ENCODE results near the gene VEZT. TPM values are rescaled to one million over a fixed set of nuclear protein-coding genes. Genes with fewer than 3 reads are reported as not detected.
"Not testable (repeated sequence)": the region's sequence is repeated elsewhere in the genome, so short reads cannot be mapped to it uniquely, and the experiment has no call there.

The VEZT gene
- polyA plus RNA-seq, 1 of the 3 experiments (the other 2 are of a cell fraction), result 41.2 TPM

- H3K27ac ChIP-seq (ENCODE audit: low read depth in 2 of 2, low read length in 1 of 2), result no peak overlapping the region
- H3K4me1 ChIP-seq (ENCODE audit: control insufficient read depth in 1 of 2, insufficient read depth in 2 of 2, low read depth in 1 of 2, low read length in 1 of 2), result no peaks in the 10 kb centered on the region; a peak in 1 of 4 replicates
- ChIA-PET POLR2A (no interaction called here), CTCF (no interaction called here)
- H3K4me2 ChIP-seq, result no peak overlapping the region
- WGBS (ENCODE audit: low lambda C conversion rate), result 83% methylated on average over 1 of the region's 1 CpG
- H3K9me3 ChIP-seq, result no peaks in the 10 kb centered on the region
- no peaks in the 10 kb centered on the region for H3K27me3 ChIP-seq (ENCODE audit: insufficient read depth)
- peaks cover 0 to 37% of the 10 kb centered on the region in 2 experiments for H3K36me3 ChIP-seq (replicated peaks in 1 of 2; ENCODE audit: control insufficient read depth in 1 of 2, insufficient read depth in 2 of 2, low read length in 1 of 2)
- no peaks in the 10 kb centered on the region for H3F3A ChIP-seq (replicated peaks; ENCODE audit: insufficient read depth)
- no peak overlapping the region for H3K9ac ChIP-seq
- no peaks in the 10 kb centered on the region for H3K9me2 ChIP-seq
- H3K4me3 ChIP-seq (ENCODE audit: low read depth in 2 of 2, low read length in 1 of 2), result no peak overlapping the region
- peak; percentile 51 for DNase-seq
- peaks cover 85% of the 10 kb centered on the region for H3K79me2 ChIP-seq (ENCODE audit: insufficient read depth)
- H4K20me1 ChIP-seq (ENCODE audit: insufficient read depth), result peaks cover 12% of the 10 kb centered on the region
- TF ChIP-seq CHD2 (IDR thresholded peaks at IDR 0.05; ENCODE audit: low read length, partially characterized antibody) (no peak), GATA2 (CRISPR knock-in tag; IDR thresholded peaks at IDR 0.05) (0 out of 2 replicates have a peak, but pooled peaks have one; percentile 16), TEAD4 (IDR thresholded peaks at IDR 0.05; ENCODE audit: borderline replicate concordance, insufficient read depth) (no peak), GABPA (IDR thresholded peaks at IDR 0.05; ENCODE audit: low read depth) (no peak)
- H2AFZ ChIP-seq (ENCODE audit: low read depth), result no peak overlapping the region
Observed at GRCh38 chr12:95237315-95237714, 19.7 kb downstream of the VEZT start.

- H4K20me1 ChIP-seq (ENCODE audit: insufficient read depth), result peaks cover 12% of the 10 kb centered on the region
- H3K9me3 ChIP-seq, result no peaks in the 10 kb centered on the region
- no peak for DNase-seq
- H3K4me2 ChIP-seq, result no peak overlapping the region
- H3K27me3 ChIP-seq (ENCODE audit: insufficient read depth), result no peaks in the 10 kb centered on the region
- H3K4me3 ChIP-seq (ENCODE audit: low read depth in 2 of 2, low read length in 1 of 2), result no peak overlapping the region
- H3K9ac ChIP-seq, result no peak overlapping the region
- H3K4me1 ChIP-seq (ENCODE audit: control insufficient read depth in 1 of 2, insufficient read depth in 2 of 2, low read depth in 1 of 2, low read length in 1 of 2), result no peaks in the 10 kb centered on the region; a peak in 1 of 4 replicates
- peaks cover 85% of the 10 kb centered on the region for H3K79me2 ChIP-seq (ENCODE audit: insufficient read depth)
- H2AFZ ChIP-seq (ENCODE audit: low read depth), result no peak overlapping the region
- 93% methylated on average over 1 of the region's 1 CpG for WGBS (ENCODE audit: low lambda C conversion rate)
- H3K9me2 ChIP-seq, result no peaks in the 10 kb centered on the region
- ChIA-PET POLR2A (no interaction called here), CTCF (no interaction called here)
- no peak overlapping the region for H3K27ac ChIP-seq (ENCODE audit: low read depth in 2 of 2, low read length in 1 of 2)
- peaks cover 0 to 43% of the 10 kb centered on the region in 2 experiments for H3K36me3 ChIP-seq (replicated peaks in 1 of 2; ENCODE audit: control insufficient read depth in 1 of 2, insufficient read depth in 2 of 2, low read length in 1 of 2)
- H3F3A ChIP-seq (replicated peaks; ENCODE audit: insufficient read depth), result no peaks in the 10 kb centered on the region
- no peak for TF ChIP-seq NRF1 (IDR thresholded peaks at IDR 0.05; ENCODE audit: low read depth, low read length)
Observed at GRCh38 chr12:95238150-95238549, 20.5 kb downstream of the VEZT start.

GRCh38 chr12:95239216-95239615 lies 21.6 kb downstream of the VEZT start:
- POLR2A ChIA-PET, result no interaction called here

GRCh38 chr12:95239835-95240234 lies 22.2 kb downstream of the VEZT start:
- H3K9me3 ChIP-seq; H3K4me2 ChIP-seq; H3K27me3 ChIP-seq (ENCODE audit: insufficient read depth); H3K27ac ChIP-seq (ENCODE audit: low read depth in 2 of 2, low read length in 1 of 2); CTCF ChIA-PET; H3K4me1 ChIP-seq (ENCODE audit: control insufficient read depth in 1 of 2, insufficient read depth in 2 of 2, low read depth in 1 of 2, low read length in 1 of 2); H3K9ac ChIP-seq; H3K9me2 ChIP-seq; H3F3A ChIP-seq (replicated peaks; ENCODE audit: insufficient read depth); H3K4me3 ChIP-seq (ENCODE audit: low read depth in 2 of 2, low read length in 1 of 2); H2AFZ ChIP-seq (ENCODE audit: low read depth); DNase-seq; POLR2A ChIA-PET: not testable (repeated sequence)
- Histone ChIP-seq H4K20me1 (ENCODE audit: insufficient read depth) (peaks cover 12% of the 10 kb centered on the region), H3K36me3 (replicated peaks in 1 of 2; ENCODE audit: control insufficient read depth in 1 of 2, insufficient read depth in 2 of 2, low read length in 1 of 2) (peaks cover 5 to 48% of the 10 kb centered on the region in 2 experiments), H3K79me2 (ENCODE audit: insufficient read depth) (peaks cover 86% of the 10 kb centered on the region)
- 98% methylated on average over 2 of the region's 2 CpGs for WGBS (ENCODE audit: low lambda C conversion rate)

More at GRCh38 chr12:95239216-95239615, 21.6 kb downstream of the VEZT start:
- H3K9me3 ChIP-seq, result no peaks in the 10 kb centered on the region
- no peak overlapping the region for H3K4me2 ChIP-seq
- H3K9ac ChIP-seq, result no peak overlapping the region
- TF ChIP-seq MXI1 (IDR thresholded peaks at IDR 0.05; ENCODE audit: low read depth, low read length) (no peak), PBX3 (IDR thresholded peaks at IDR 0.05) (no peak), RFX5 (IDR thresholded peaks at IDR 0.05; ENCODE audit: low read length) (no peak)
- no peak overlapping the region for H3K27ac ChIP-seq (ENCODE audit: low read depth in 2 of 2, low read length in 1 of 2)
- H3K36me3 ChIP-seq (replicated peaks in 1 of 2; ENCODE audit: control insufficient read depth in 1 of 2, insufficient read depth in 2 of 2, low read length in 1 of 2), result peaks cover 5 to 46% of the 10 kb centered on the region in 2 experiments
- no peaks in the 10 kb centered on the region for H3K9me2 ChIP-seq
- DNase-seq, result no peak
- no peaks in the 10 kb centered on the region; a peak in 1 of 4 replicates for H3K4me1 ChIP-seq (ENCODE audit: control insufficient read depth in 1 of 2, insufficient read depth in 2 of 2, low read depth in 1 of 2, low read length in 1 of 2)
- peaks cover 12% of the 10 kb centered on the region for H4K20me1 ChIP-seq (ENCODE audit: insufficient read depth)
- no peaks in the 10 kb centered on the region for H3K27me3 ChIP-seq (ENCODE audit: insufficient read depth)
- CTCF ChIA-PET, result no interaction called here
- H3F3A ChIP-seq (replicated peaks; ENCODE audit: insufficient read depth), result no peaks in the 10 kb centered on the region
- no peak overlapping the region for H2AFZ ChIP-seq (ENCODE audit: low read depth)
- no peak overlapping the region for H3K4me3 ChIP-seq (ENCODE audit: low read depth in 2 of 2, low read length in 1 of 2)
- H3K79me2 ChIP-seq (ENCODE audit: insufficient read depth), result peaks cover 85% of the 10 kb centered on the region
